HFFc6 (cell line): ENCODE results near the gene SYT2. TPM values are rescaled to one million over a fixed set of nuclear protein-coding genes. Genes with fewer than 3 reads are reported as not detected.

Source experiments
- DNase-seq: peaks from one replicate; pipeline ENCODE4 v3.0.0-alpha.2; 2018
- H3K27ac Mint-ChIP-seq: 2 replicates; pipeline ENCODE4 v1.8.0; 2020; ENCODE audit warnings: mild to moderate bottlenecking, mixed read lengths
- H3K27me3 Mint-ChIP-seq: 2 replicates; pipeline ENCODE4 v1.8.0; 2021; ENCODE audit warnings: mild to moderate bottlenecking, moderate library complexity, mixed read lengths; ENCODE audit not compliant: insufficient read depth
- H3K36me3 Mint-ChIP-seq: 2 replicates; pipeline ENCODE4 v1.8.0; 2021; ENCODE audit warnings: low read depth, mixed read lengths
- H3K4me1 Mint-ChIP-seq: 2 replicates; pipeline ENCODE4 v1.8.0; 2020; ENCODE audit warnings: low read depth, mixed read lengths
- H3K4me3 Mint-ChIP-seq: 2 replicates; pipeline ENCODE4 v1.8.0; 2020; ENCODE audit warnings: mild to moderate bottlenecking, moderate library complexity, mixed read lengths
- H3K9me3 Mint-ChIP-seq: 2 replicates; pipeline ENCODE4 v1.8.0; 2020; ENCODE audit warnings: mild to moderate bottlenecking, mixed read lengths
- total RNA-seq, 6 experiments: library from RNA; stranded (reverse); fragmentation: NEBNext Ultra II Directional; extraction: Animal tissue kit (Norgen Biotek cat#: 25700); gene quantifications; 2 replicates in 1 of 6; 3 replicates in 5 of 6; pipeline ENCODE4 v1.2.3, GENCODE V29; 2021
- TF ChIP-seq, protein P1 (sequence below): fragments of 200-600 bp; sonication (generic); IDR thresholded peaks from 2 replicates; pipeline ENCODE4 v1.5.0; 2021; ENCODE audit warnings: antibody characterized with exemption, mild to moderate bottlenecking

Gene SYT2
- total RNA-seq, 6 experiments from 2014 or later, result 0.03 TPM; not detected in 5

DNA sequence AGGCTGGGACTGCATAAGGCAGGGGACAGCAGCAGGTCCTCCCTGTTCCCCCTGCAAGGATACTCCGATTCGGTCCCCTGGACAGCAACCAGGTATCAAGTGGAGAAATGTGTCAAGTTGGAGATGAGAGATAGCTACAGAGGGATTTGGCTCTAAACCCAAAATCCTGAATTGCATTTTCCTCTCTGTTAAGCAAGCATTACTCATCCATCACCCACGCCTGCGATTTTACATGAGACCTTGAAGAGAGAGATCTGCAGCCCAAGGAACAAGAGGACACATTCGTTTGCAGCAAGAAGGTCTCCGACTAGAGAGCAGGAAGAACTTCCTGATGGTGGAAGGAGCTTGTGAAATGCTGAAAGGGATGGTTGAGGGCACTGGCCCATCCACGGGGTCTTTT is 21.9 kb downstream of the SYT2 start:
- Mint-ChIP-seq H3K36me3 (no peaks in the 10 kb centered on the region), H3K4me3 (no peak overlapping the region), H3K9me3 (no peaks in the 10 kb centered on the region), H3K27me3 (peaks cover 60% of the 10 kb centered on the region), H3K4me1 (no peaks in the 10 kb centered on the region), H3K27ac (no peak overlapping the region)
- TF ChIP-seq, protein P1, sequence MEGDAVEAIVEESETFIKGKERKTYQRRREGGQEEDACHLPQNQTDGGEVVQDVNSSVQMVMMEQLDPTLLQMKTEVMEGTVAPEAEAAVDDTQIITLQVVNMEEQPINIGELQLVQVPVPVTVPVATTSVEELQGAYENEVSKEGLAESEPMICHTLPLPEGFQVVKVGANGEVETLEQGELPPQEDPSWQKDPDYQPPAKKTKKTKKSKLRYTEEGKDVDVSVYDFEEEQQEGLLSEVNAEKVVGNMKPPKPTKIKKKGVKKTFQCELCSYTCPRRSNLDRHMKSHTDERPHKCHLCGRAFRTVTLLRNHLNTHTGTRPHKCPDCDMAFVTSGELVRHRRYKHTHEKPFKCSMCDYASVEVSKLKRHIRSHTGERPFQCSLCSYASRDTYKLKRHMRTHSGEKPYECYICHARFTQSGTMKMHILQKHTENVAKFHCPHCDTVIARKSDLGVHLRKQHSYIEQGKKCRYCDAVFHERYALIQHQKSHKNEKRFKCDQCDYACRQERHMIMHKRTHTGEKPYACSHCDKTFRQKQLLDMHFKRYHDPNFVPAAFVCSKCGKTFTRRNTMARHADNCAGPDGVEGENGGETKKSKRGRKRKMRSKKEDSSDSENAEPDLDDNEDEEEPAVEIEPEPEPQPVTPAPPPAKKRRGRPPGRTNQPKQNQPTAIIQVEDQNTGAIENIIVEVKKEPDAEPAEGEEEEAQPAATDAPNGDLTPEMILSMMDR, result no peak
- no peak for DNase-seq

DNA sequence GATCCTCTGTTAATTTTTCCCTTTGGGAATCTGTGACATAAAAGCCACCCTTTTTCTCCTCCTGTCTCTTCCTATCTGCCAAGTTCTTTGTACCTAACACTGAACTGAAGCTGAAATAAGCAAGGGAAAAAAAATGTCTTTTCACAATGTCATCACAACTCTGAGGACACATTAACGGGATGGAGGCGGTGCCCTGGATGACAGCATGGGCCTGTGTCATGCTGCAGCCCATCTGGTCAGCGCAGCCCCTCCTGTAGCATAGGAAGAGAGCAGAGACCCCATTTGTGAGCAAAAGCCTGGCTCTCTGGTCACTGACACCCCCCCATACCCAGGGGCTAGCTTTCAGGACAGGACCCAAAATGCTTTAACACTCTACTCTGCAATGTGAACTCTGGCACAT is 22.5 kb downstream of the SYT2 start:
- TF ChIP-seq, protein P1, result no peak
- no peak overlapping the region for H3K4me3 Mint-ChIP-seq
- no peak overlapping the region for H3K27ac Mint-ChIP-seq
- peaks cover 58% of the 10 kb centered on the region for H3K27me3 Mint-ChIP-seq
- DNase-seq, result no peak
- no peaks in the 10 kb centered on the region for H3K4me1 Mint-ChIP-seq
- H3K36me3 Mint-ChIP-seq, result no peaks in the 10 kb centered on the region
- H3K9me3 Mint-ChIP-seq, result no peaks in the 10 kb centered on the region

DNA sequence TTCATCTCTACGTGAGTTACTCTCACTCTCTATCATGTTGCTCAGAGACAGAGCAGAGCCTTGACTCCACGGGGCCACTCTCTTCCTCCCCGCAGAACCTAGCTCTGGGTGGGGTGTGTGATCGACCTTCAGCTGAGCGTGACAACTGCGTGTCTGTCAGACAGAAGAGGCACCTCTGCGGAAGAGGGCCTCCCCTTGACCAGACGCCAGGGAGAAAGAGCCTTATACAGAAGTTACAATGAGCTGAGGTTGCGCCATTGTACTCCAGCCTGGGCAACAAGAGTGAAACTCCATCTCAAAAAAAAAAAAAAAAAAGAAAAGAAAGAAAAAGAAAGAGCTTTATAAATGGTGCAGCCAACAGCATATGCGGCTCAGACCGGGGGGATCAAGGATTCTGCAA is 22.9 kb downstream of the SYT2 start:
- H3K9me3 Mint-ChIP-seq, result no peaks in the 10 kb centered on the region
- no peaks in the 10 kb centered on the region for H3K36me3 Mint-ChIP-seq
- no peak overlapping the region for H3K4me3 Mint-ChIP-seq
- no peak overlapping the region for H3K27ac Mint-ChIP-seq
- no peak for DNase-seq
- TF ChIP-seq, protein P1, result no peak
- H3K27me3 Mint-ChIP-seq, result peaks cover 61% of the 10 kb centered on the region
- H3K4me1 Mint-ChIP-seq, result no peaks in the 10 kb centered on the region

DNA sequence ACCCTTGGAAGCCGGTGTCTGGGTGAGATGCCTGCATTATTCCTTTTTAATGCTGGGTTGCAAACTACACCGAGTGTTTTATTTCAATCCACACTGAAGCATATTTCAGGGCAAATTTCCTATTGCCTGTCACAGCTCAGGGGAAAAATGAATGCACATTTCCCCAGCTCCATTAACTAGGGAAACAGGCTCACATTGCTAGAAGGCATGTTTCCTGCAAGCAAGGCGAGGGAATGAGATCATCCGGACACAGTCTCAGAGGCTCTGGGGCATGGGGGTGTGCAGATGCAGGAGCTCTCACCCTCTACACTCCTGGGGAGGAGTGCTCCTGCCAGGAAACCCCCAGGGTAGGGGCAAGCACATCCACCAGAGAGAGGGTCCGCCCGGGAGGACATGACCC is 24.6 kb downstream of the SYT2 start:
- Mint-ChIP-seq H3K9me3 (no peaks in the 10 kb centered on the region), H3K27me3 (peaks cover 63% of the 10 kb centered on the region), H3K4me1 (no peaks in the 10 kb centered on the region), H3K27ac (no peak overlapping the region), H3K4me3 (no peak overlapping the region), H3K36me3 (no peaks in the 10 kb centered on the region)
- no peak for DNase-seq
- TF ChIP-seq, protein P1, result no peak

DNA sequence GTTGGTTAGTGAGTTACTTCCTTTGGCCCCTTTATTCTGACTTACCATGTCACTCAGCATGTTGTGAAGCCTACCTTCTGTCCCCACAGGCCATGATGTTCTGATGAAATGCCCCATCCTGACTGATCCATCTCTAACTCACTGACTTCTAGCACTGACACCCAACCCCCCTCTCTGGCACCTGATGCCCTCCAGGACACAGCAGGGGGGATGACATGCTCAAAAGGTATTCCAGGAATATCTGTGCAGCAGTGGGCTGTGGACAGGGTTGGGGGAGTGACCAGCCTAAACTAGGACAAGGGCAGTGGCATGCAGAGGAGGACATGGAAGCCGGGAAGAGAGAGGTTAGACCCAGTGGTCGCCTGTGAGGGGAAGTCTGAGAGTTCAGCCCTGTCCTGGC is 25.5 kb downstream of the SYT2 start:
- no peak for DNase-seq
- no peaks in the 10 kb centered on the region for H3K4me1 Mint-ChIP-seq
- H3K9me3 Mint-ChIP-seq, result no peaks in the 10 kb centered on the region
- no peak overlapping the region for H3K27ac Mint-ChIP-seq
- H3K27me3 Mint-ChIP-seq, result peaks cover 64% of the 10 kb centered on the region
- TF ChIP-seq, protein P1, result no peak
- no peak overlapping the region for H3K4me3 Mint-ChIP-seq
- no peaks in the 10 kb centered on the region for H3K36me3 Mint-ChIP-seq

DNA sequence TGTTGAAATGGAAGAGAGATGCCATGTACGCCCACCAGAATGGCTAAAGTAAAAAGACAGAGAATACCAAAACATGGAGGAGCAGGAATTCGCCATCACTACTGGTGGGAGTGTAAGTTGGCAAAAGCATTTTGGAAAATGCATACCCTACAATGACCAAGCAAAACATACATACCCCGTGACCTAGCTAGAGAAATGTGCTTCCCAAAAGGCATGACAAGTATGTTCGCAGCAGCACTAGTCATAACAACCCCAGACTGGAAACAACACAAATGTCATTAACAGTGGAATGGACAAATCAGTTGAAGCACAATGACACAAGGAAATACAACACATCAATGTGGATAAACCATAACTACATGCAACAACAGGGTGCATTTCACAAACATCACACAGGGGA is 27.2 kb downstream of the SYT2 start:
- H3K4me3 Mint-ChIP-seq, result no peak overlapping the region
- no peaks in the 10 kb centered on the region for H3K36me3 Mint-ChIP-seq
- no peaks in the 10 kb centered on the region for H3K4me1 Mint-ChIP-seq
- TF ChIP-seq, protein P1, result no peak
- DNase-seq, result no peak
- peaks cover 63% of the 10 kb centered on the region for H3K27me3 Mint-ChIP-seq
- no peak overlapping the region for H3K27ac Mint-ChIP-seq
- peaks cover 5% of the 10 kb centered on the region; the same call in 1 of the 2 replicates for H3K9me3 Mint-ChIP-seq
